GM19099 (cell line): ENCODE measurements around the gene ANO6.

Source experiments
- POLR2A ChIP-seq: IDR thresholded peaks from 3 replicates; pipeline ENCODE4 v1.6.1; 2011; ENCODE audit warnings: low read depth; ENCODE audit not compliant: insufficient read length; ENCODE audit errors: extremely low read depth

ANO6 gene

GRCh38 chr12:45281994-45282393 lies 66.1 kb downstream of the ANO6 start:
- TF ChIP-seq POLR2A: no peak

GRCh38 chr12:45282411-45282810 lies 66.5 kb downstream of the ANO6 start:
- TF ChIP-seq POLR2A: no peak

GRCh38 chr12:45284096-45284901 lies 68.4 kb downstream of the ANO6 start:
- no peak for TF ChIP-seq POLR2A

GRCh38 chr12:45285717-45286116 lies 69.8 kb downstream of the ANO6 start:
- TF ChIP-seq POLR2A: no peak

- no peak for TF ChIP-seq POLR2A
Observed at GRCh38 chr12:45286621-45287020, 70.7 kb downstream of the ANO6 start.

GRCh38 chr12:45289245-45290215 lies 73.6 kb downstream of the ANO6 start:
- TF ChIP-seq POLR2A: no peak

GRCh38 chr12:45290216-45290605 lies 74.3 kb downstream of the ANO6 start:
- no peak for TF ChIP-seq POLR2A

- no peak for TF ChIP-seq POLR2A
Observed at GRCh38 chr12:45291518-45291917, 75.6 kb downstream of the ANO6 start.

- TF ChIP-seq POLR2A: no peak
Observed at GRCh38 chr12:45292486-45293195, 76.7 kb downstream of the ANO6 start.

- TF ChIP-seq POLR2A: no peak
Observed at GRCh38 chr12:45294906-45295305, 79.0 kb downstream of the ANO6 start.

- TF ChIP-seq POLR2A: no peak
Observed at GRCh38 chr12:45296046-45296586, 80.2 kb downstream of the ANO6 start.

GRCh38 chr12:45298047-45298446 lies 82.2 kb downstream of the ANO6 start:
- TF ChIP-seq POLR2A: no peak

- TF ChIP-seq POLR2A: no peak
Observed at GRCh38 chr12:45298721-45299692, 83.1 kb downstream of the ANO6 start.
